ENCODE results near the gene PRKACB. TPM values are rescaled to one million over a fixed set of nuclear protein-coding genes. Genes with fewer than 3 reads are reported as not detected.

PRKACB gene
- total RNA-seq, 1 donor from 2014 or later: 35.4 TPM

DNA sequence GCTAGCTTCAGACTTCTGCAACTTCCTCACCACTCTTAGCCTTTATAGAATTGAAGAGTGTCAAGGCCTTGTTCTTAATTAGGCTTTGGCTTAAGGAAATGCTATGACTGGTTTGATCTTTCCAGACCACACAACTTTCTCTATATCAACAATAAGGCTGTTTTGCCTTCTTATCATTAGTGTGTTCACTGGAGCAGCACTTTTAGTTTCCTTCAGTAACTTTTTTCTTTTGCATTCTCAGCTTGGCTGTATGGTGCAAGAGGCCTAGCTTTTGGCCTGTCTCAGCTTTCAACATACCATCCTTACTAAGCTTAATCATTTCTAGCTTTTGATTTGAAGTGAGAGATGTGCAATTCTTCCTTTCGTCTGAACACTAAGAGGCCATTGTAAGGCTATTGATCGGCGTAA is 8.6 kb downstream of the PRKACB start:
- DNase-seq (ENCODE audit: extremely low spot score, unreplicated experiment): no peak
- H3K27me3 Mint-ChIP-seq (ENCODE audit: unreplicated experiment): no peaks in the 10 kb centered on the region
- H3K9me3 Mint-ChIP-seq (ENCODE audit: unreplicated experiment): no peaks in the 10 kb centered on the region
- H3K4me1 Mint-ChIP-seq (ENCODE audit: unreplicated experiment): peaks cover 11% of the 10 kb centered on the region
- TF ChIP-seq, protein P1, sequence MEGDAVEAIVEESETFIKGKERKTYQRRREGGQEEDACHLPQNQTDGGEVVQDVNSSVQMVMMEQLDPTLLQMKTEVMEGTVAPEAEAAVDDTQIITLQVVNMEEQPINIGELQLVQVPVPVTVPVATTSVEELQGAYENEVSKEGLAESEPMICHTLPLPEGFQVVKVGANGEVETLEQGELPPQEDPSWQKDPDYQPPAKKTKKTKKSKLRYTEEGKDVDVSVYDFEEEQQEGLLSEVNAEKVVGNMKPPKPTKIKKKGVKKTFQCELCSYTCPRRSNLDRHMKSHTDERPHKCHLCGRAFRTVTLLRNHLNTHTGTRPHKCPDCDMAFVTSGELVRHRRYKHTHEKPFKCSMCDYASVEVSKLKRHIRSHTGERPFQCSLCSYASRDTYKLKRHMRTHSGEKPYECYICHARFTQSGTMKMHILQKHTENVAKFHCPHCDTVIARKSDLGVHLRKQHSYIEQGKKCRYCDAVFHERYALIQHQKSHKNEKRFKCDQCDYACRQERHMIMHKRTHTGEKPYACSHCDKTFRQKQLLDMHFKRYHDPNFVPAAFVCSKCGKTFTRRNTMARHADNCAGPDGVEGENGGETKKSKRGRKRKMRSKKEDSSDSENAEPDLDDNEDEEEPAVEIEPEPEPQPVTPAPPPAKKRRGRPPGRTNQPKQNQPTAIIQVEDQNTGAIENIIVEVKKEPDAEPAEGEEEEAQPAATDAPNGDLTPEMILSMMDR (IDR thresholded peaks at IDR 0.05): no peak
- no peak overlapping the region for H3K27ac Mint-ChIP-seq (ENCODE audit: unreplicated experiment)
- H3K36me3 Mint-ChIP-seq (ENCODE audit: unreplicated experiment): peaks cover 4% of the 10 kb centered on the region
- no peak overlapping the region for H3K4me3 Mint-ChIP-seq (ENCODE audit: unreplicated experiment)

DNA sequence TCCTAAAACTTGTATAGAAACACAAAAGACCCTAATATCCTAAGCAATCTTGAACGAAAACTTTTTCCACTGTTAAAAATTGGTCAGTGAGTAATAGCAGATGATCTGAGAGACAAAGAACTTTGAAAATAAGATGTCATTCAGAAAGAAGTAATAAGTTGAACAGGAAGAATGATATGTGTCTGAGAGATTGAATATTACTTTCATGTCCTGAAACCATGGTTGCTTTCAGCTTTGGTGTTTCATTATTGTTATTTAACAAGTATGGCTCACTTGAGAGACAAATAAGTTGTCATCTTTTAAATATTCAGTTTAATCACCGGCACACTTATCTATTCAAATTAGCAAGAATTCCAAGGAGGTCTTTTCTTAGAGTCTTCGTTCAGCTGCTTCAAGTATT is 11.4 kb downstream of the PRKACB start:
- H3K36me3 Mint-ChIP-seq (ENCODE audit: unreplicated experiment): peaks cover 4% of the 10 kb centered on the region
- H3K9me3 Mint-ChIP-seq (ENCODE audit: unreplicated experiment): no peaks in the 10 kb centered on the region
- TF ChIP-seq, protein P1 (IDR thresholded peaks at IDR 0.05): no peak
- peaks cover 11% of the 10 kb centered on the region for H3K4me1 Mint-ChIP-seq (ENCODE audit: unreplicated experiment)
- no peak overlapping the region for H3K27ac Mint-ChIP-seq (ENCODE audit: unreplicated experiment)
- no peak overlapping the region for H3K4me3 Mint-ChIP-seq (ENCODE audit: unreplicated experiment)
- no peak for DNase-seq (ENCODE audit: extremely low spot score, unreplicated experiment)
- no peaks in the 10 kb centered on the region for H3K27me3 Mint-ChIP-seq (ENCODE audit: unreplicated experiment)

DNA sequence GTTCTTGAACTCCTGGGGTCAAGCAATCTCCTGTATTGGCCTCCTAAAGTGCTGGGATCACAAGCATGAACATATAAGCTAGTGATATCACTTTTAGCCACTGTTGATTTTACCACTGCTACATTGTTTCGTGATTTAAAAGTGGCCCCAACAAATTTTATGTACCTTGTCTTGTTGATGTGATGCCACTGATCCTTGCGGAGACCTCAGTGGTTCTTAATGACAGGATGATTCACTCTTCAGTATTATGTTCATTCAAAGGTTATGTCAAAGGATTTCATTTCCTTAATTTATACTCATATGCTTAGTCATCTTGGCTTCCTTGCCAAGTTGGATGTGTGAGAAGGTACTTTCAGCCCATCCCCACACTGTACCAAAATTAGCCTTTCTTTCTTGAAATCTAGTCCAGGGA is 12.1 kb downstream of the PRKACB start:
- TF ChIP-seq, protein P1 (IDR thresholded peaks at IDR 0.05): no peak
- no peaks in the 10 kb centered on the region for H3K27me3 Mint-ChIP-seq (ENCODE audit: unreplicated experiment)
- DNase-seq (ENCODE audit: extremely low spot score, unreplicated experiment): no peak
- H3K9me3 Mint-ChIP-seq (ENCODE audit: unreplicated experiment): no peaks in the 10 kb centered on the region
- peaks cover 11% of the 10 kb centered on the region for H3K4me1 Mint-ChIP-seq (ENCODE audit: unreplicated experiment)
- H3K4me3 Mint-ChIP-seq (ENCODE audit: unreplicated experiment): no peak overlapping the region
- H3K36me3 Mint-ChIP-seq (ENCODE audit: unreplicated experiment): peaks cover 4% of the 10 kb centered on the region
- no peak overlapping the region for H3K27ac Mint-ChIP-seq (ENCODE audit: unreplicated experiment)

DNA sequence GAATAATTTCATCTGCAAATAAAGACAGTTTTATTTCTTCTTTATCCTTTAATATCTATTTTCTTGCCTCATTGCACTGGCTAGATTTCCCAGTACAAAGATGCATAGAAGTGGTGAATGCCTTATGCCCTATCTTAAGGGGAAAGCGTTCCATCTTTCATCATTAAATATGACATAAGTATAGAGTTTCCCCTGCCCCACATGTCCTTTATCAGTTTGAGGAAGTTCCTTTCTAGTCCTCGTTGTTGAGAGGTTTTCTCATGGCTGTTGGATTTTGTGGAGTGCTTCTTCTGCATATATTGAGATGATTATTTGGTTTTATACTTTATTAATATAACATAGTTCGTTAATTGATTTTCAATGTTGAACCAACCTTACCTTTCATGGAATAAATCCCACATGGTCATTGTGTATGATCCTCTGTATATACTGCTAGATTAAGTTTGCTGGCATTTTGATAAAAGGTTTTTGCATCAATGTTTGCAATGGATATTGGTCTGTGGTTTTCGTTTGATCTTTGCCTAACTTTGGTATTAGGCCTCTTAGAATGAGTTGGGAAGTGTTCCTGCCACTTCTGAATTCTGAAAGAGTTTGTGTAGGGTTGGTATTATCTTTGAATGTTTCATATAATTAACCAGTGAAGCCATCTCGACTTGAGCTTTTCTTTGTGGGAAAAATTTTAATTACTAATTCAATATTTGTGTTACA is 15.6 kb downstream of the PRKACB start:
- no peak for DNase-seq (ENCODE audit: extremely low spot score, unreplicated experiment)
- TF ChIP-seq, protein P1 (IDR thresholded peaks at IDR 0.05): no peak
- no peak overlapping the region for H3K27ac Mint-ChIP-seq (ENCODE audit: unreplicated experiment)
- H3K4me3 Mint-ChIP-seq (ENCODE audit: unreplicated experiment): no peak overlapping the region
- H3K27me3 Mint-ChIP-seq (ENCODE audit: unreplicated experiment): no peaks in the 10 kb centered on the region
- H3K36me3 Mint-ChIP-seq (ENCODE audit: unreplicated experiment): peaks cover 4% of the 10 kb centered on the region
- peaks cover 21% of the 10 kb centered on the region for H3K4me1 Mint-ChIP-seq (ENCODE audit: unreplicated experiment)
- peaks cover 5% of the 10 kb centered on the region for H3K9me3 Mint-ChIP-seq (ENCODE audit: unreplicated experiment)

DNA sequence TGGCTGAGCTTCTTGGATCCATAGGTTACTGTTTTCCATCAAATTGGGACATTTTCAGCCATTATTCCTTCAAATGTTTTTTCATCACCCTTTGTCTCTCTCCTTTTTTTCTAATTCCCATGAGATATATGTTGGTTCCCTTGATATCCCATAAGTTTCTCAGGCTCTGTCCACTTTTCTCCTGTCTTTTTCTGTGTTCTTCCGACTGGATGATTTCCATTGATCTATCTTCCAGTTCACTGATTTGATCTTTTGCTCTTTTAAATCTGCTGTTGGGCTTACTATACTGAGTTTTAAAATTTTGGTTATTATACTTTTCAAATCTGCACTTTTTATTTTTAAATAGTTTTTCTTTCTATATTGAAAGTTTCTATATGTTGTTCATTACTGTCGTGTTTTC is 18.2 kb downstream of the PRKACB start:
- peaks cover 5% of the 10 kb centered on the region for H3K9me3 Mint-ChIP-seq (ENCODE audit: unreplicated experiment)
- TF ChIP-seq, protein P1 (IDR thresholded peaks at IDR 0.05): no peak
- H3K36me3 Mint-ChIP-seq (ENCODE audit: unreplicated experiment): peaks cover 4% of the 10 kb centered on the region
- no peak overlapping the region for H3K4me3 Mint-ChIP-seq (ENCODE audit: unreplicated experiment)
- no peak overlapping the region for H3K27ac Mint-ChIP-seq (ENCODE audit: unreplicated experiment)
- DNase-seq (ENCODE audit: extremely low spot score, unreplicated experiment): no peak
- no peaks in the 10 kb centered on the region for H3K27me3 Mint-ChIP-seq (ENCODE audit: unreplicated experiment)
- peaks cover 11% of the 10 kb centered on the region for H3K4me1 Mint-ChIP-seq (ENCODE audit: unreplicated experiment)
